ENCODE data around the gene IL10RB. TPM values are rescaled to one million over a fixed set of nuclear protein-coding genes. Genes with fewer than 3 reads are reported as not detected.

The IL10RB gene
- total RNA-seq, 1 donor from 2014 or later = 6.8 TPM

DNA sequence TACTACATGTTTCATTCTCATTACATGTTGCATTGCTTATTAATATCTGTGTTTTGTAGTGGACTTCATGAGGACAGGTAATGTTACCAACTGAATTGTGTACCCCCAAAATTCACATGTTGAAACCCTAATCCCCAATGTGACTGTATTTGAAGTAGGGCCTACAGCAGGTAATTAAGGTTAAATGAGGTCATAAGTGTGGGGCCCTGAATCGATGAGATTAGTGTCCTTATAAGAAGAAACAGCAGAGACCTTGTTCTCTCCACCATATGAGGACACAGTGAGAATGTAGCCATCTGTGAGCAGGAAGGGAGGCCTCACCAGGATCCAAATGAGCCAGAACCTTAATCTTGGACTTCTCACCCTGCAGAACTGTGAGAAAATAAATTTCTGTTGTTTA is 43.6 kb downstream of the IL10RB start:
- Histone ChIP-seq H3K36me3 (no peaks in the 10 kb centered on the region), H3K27ac (replicated peaks) (no peak overlapping the region), H3K4me1 (no peaks in the 10 kb centered on the region), H3K9me3 (replicated peaks) (peaks cover 12% of the 10 kb centered on the region), H3K27me3 (ENCODE audit: low read depth) (no peaks in the 10 kb centered on the region), H3K4me3 (no peak overlapping the region)
- intact Hi-C loops (cut with micrococcal nuclease) = no loop called here
- TF ChIP-seq, protein P1, sequence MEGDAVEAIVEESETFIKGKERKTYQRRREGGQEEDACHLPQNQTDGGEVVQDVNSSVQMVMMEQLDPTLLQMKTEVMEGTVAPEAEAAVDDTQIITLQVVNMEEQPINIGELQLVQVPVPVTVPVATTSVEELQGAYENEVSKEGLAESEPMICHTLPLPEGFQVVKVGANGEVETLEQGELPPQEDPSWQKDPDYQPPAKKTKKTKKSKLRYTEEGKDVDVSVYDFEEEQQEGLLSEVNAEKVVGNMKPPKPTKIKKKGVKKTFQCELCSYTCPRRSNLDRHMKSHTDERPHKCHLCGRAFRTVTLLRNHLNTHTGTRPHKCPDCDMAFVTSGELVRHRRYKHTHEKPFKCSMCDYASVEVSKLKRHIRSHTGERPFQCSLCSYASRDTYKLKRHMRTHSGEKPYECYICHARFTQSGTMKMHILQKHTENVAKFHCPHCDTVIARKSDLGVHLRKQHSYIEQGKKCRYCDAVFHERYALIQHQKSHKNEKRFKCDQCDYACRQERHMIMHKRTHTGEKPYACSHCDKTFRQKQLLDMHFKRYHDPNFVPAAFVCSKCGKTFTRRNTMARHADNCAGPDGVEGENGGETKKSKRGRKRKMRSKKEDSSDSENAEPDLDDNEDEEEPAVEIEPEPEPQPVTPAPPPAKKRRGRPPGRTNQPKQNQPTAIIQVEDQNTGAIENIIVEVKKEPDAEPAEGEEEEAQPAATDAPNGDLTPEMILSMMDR (IDR thresholded peaks at IDR 0.05; ENCODE audit: borderline replicate concordance) = no peak
- DNase-seq = no peak

DNA sequence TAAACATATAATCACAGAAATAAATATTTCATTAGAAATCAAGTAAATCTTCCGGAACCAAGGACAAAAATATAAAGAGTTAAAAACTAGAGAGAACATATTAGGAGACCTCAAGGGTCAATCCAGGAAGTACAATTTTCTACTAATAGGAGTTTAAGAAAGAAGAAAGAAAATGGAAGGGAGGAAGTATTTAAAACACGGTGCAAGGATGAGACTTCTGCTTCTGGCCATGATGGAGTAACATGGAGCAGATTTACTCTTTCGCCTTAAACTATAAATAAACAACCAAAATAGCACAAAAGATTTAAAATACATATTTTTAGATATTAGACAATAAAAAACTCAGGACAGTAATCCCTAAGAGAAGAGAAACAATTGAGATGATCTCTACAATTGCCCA is 46.0 kb downstream of the IL10RB start:
- no peak overlapping the region for H3K4me3 ChIP-seq
- no peak for DNase-seq
- intact Hi-C loops (cut with micrococcal nuclease) = no loop called here
- H3K27me3 ChIP-seq (ENCODE audit: low read depth) = no peaks in the 10 kb centered on the region
- H3K4me1 ChIP-seq = no peaks in the 10 kb centered on the region
- TF ChIP-seq, protein P1 (IDR thresholded peaks at IDR 0.05; ENCODE audit: borderline replicate concordance) = no peak
- H3K9me3 ChIP-seq (replicated peaks) = peaks cover 12% of the 10 kb centered on the region
- no peaks in the 10 kb centered on the region for H3K36me3 ChIP-seq
- no peak overlapping the region for H3K27ac ChIP-seq (replicated peaks)

DNA sequence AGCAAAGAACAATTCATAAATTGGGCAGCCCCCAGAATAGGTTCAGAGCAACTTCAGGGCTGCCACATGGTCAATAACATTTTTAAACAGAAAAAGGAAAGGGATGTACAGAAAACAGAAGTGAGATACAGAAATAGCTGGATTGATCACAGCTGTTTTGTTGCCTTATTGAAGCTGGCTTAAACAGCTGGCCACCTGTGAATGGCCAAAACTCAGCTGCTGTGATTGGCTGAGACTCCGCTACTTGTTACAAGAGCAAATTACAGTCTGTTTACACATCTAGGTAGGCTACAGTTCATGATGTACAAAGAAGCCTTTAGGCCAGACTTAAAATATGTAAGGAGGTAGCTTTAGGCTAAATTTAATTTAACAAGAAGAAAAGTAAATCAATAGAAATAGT is 47.0 kb downstream of the IL10RB start:
- DNase-seq = no peak
- H3K9me3 ChIP-seq (replicated peaks) = peaks cover 12% of the 10 kb centered on the region
- H3K4me1 ChIP-seq = no peaks in the 10 kb centered on the region
- no peak overlapping the region for H3K27ac ChIP-seq (replicated peaks)
- intact Hi-C loops (cut with micrococcal nuclease) = no loop called here
- no peak overlapping the region for H3K4me3 ChIP-seq
- H3K27me3 ChIP-seq (ENCODE audit: low read depth) = no peaks in the 10 kb centered on the region
- no peaks in the 10 kb centered on the region for H3K36me3 ChIP-seq
- TF ChIP-seq, protein P1 (IDR thresholded peaks at IDR 0.05; ENCODE audit: borderline replicate concordance) = no peak

DNA sequence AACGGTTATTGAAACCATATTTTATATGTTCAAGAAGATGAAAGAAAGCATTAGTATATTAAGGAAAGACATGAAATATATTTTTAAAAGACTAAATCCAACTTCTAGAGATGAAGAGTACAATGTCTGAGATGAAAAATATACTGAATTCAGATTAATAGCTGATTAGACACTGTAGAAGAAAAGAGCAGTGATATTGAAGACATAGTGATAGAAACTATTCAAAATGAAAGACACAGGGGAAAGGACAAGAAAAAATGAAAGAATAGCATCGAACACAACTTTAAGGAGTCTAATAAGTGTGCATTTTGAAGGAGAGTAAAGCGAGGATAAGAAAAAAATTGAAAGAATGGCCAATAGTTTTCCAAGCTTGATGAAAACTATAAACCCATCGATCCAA is 47.4 kb downstream of the IL10RB start:
- no peak overlapping the region for H3K4me3 ChIP-seq
- peaks cover 12% of the 10 kb centered on the region for H3K9me3 ChIP-seq (replicated peaks)
- DNase-seq = no peak
- intact Hi-C loops (cut with micrococcal nuclease) = no loop called here
- H3K27me3 ChIP-seq (ENCODE audit: low read depth) = no peaks in the 10 kb centered on the region
- H3K36me3 ChIP-seq = no peaks in the 10 kb centered on the region
- H3K27ac ChIP-seq (replicated peaks) = no peak overlapping the region
- H3K4me1 ChIP-seq = no peaks in the 10 kb centered on the region
- TF ChIP-seq, protein P1 (IDR thresholded peaks at IDR 0.05; ENCODE audit: borderline replicate concordance) = no peak

DNA sequence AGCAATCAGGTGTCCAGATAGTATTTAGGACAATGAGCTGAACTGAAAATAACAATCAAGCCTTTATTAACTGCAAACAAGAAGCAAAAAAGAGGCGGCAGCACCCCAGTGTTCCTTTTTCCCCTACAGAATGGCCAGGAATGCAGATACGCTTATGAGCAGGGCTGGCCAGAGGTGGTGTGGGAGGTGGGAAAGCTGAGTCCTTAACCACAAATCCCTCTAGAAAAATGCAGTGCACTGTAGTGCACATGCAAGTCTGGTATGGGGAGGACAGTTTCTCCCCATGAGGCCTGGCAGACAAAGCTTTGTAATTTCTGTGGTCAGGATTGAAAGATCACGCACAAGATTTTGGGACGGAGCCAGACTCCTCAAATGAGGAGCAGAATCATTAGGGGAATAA is 47.9 kb downstream of the IL10RB start:
- Histone ChIP-seq H3K27me3 (ENCODE audit: low read depth) (no peaks in the 10 kb centered on the region), H3K9me3 (replicated peaks) (peaks cover 12% of the 10 kb centered on the region), H3K4me1 (no peaks in the 10 kb centered on the region), H3K27ac (replicated peaks) (no peak overlapping the region), H3K36me3 (no peaks in the 10 kb centered on the region), H3K4me3 (no peak overlapping the region)
- no peak for DNase-seq
- TF ChIP-seq, protein P1 (IDR thresholded peaks at IDR 0.05; ENCODE audit: borderline replicate concordance) = no peak
- intact Hi-C loops (cut with micrococcal nuclease) = no loop called here

Measured in left ventricle myocardium inferior (tissue), 1 donor.